Colonic mucosa (tissue), 4 donors: ENCODE data around the gene GALR3. TPM values are rescaled to one million over a fixed set of nuclear protein-coding genes. Genes with fewer than 3 reads are reported as not detected.
A peak's percentile ranks its signal among the peaks of the same experiment; 100 is the strongest.
"Not testable (repeated sequence)": the region's sequence is repeated elsewhere in the genome, so short reads cannot be mapped to it uniquely, and the experiment has no call there.

Experiments
- DNase-seq: peaks from one replicate; pipeline ENCODE4 v3.0.0-alpha.2; 2020
- H3K27ac ChIP-seq: fragments of 200-600 bp; one replicate; pipeline ENCODE4 v1.8.0; 2021
- H3K27me3 ChIP-seq: fragments of 200-600 bp; one replicate; pipeline ENCODE4 v1.8.0; 2021
- H3K36me3 ChIP-seq: fragments of 200-600 bp; one replicate; pipeline ENCODE4 v1.8.0; 2021
- H3K4me1 ChIP-seq: fragments of 200-600 bp; one replicate; pipeline ENCODE4 v1.8.0; 2021; ENCODE audit warnings: mild to moderate bottlenecking
- H3K4me3 ChIP-seq: fragments of 200-600 bp; one replicate; pipeline ENCODE4 v1.8.0; 2021
- H3K9ac ChIP-seq, 2 donors: one replicate each; pipeline ENCODE4 v1.7.0; 2013; ENCODE audit warnings: control low read depth in 2 of 2, low read depth in 2 of 2, low read length in 2 of 2
- H3K9me3 ChIP-seq: fragments of 200-600 bp; one replicate; pipeline ENCODE4 v1.8.0; 2021
- intact Hi-C: fragments of 100-400 bp; cut with DNase I; formaldehyde crosslinking; loops from one replicate; pipeline ENCODE4 v1.14.1; 2022
- total RNA-seq, 2 donors: library from RNA; stranded (reverse); fragmentation: NEBNext Ultra II Directional in 1 of 2; extraction: Animal tissue kit (Norgen Biotek cat#: 25700) in 1 of 2; gene quantifications; one replicate each; pipeline ENCODE4 v1.2.1, GENCODE V29; 2021
- TF ChIP-seq, protein P1 (sequence below): fragments of 200-600 bp; IDR thresholded peaks from one replicate; pipeline ENCODE4 v1.8.0; 2022; ENCODE audit warnings: antibody characterized with exemption, mild to moderate bottlenecking
- donor health status: healthy.
- donor health status: DM: no; HTN: no; CAD: no.
- donor health status: DM: no; HTN: no; CAD: no.

GALR3 gene
- total RNA-seq, 2 donors from 2014 or later, result 0.74 TPM; not detected in 1

DNA sequence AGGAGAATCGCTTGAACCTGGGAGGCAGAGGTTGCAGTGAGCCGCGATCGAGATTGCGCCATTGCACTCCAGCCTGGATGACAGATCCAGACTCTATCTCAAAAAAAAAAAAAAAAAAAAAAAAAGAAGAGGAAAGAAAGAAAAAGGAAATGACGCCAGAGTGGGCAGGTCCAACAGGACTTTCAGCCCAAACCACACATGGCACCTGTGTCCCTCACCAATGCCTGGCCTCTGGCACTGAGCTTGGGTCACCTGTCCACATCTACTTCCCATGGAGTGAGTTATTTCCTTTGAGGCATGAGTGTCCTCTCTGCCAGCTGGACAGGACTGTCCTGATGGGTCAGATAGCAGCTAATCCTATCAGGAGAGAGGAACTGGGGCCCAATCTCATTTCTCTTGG lies 30.7 kb upstream of the GALR3 start:
- H3K36me3 ChIP-seq, result no peaks in the 10 kb centered on the region
- intact Hi-C loops, result loop anchor here (10.0 kb wide), 2 partner anchors 108 to 148 kb away; partner anchors contain the start of gene NOL12
- H3K27ac ChIP-seq, result no peak overlapping the region
- H3K4me1 ChIP-seq, result peaks cover 3% of the 10 kb centered on the region
- H3K9me3 ChIP-seq, result no peaks in the 10 kb centered on the region
- DNase-seq, result no peak
- no peaks in the 10 kb centered on the region for H3K27me3 ChIP-seq
- H3K4me3 ChIP-seq, result no peak overlapping the region
- TF ChIP-seq, protein P1, sequence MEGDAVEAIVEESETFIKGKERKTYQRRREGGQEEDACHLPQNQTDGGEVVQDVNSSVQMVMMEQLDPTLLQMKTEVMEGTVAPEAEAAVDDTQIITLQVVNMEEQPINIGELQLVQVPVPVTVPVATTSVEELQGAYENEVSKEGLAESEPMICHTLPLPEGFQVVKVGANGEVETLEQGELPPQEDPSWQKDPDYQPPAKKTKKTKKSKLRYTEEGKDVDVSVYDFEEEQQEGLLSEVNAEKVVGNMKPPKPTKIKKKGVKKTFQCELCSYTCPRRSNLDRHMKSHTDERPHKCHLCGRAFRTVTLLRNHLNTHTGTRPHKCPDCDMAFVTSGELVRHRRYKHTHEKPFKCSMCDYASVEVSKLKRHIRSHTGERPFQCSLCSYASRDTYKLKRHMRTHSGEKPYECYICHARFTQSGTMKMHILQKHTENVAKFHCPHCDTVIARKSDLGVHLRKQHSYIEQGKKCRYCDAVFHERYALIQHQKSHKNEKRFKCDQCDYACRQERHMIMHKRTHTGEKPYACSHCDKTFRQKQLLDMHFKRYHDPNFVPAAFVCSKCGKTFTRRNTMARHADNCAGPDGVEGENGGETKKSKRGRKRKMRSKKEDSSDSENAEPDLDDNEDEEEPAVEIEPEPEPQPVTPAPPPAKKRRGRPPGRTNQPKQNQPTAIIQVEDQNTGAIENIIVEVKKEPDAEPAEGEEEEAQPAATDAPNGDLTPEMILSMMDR, result no peak
- H3K9ac ChIP-seq, result no peak overlapping the region

DNA sequence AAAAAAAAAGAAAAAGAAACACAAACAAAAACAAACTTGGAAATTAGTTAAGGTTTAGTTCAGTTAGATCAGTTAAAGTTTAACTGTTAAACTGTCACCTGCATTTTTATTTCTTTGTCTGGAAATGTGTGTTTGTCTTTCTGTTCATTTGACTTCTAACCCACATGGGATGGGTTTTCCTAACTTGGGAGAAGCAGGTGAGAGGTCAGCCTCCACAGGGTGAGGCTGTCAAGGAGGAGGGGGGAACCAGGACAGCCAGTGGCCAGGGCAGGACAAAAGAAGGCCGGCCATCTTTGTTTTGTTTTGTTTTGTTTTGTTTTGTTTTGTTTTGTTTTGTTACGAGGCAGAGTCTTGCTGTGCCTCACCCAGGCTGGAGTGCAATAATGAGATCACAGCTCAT lies 28.8 kb upstream of the GALR3 start:
- Histone ChIP-seq H3K4me3 (no peak overlapping the region), H3K27ac (no peak overlapping the region), H3K36me3 (no peaks in the 10 kb centered on the region), H3K27me3 (no peaks in the 10 kb centered on the region), H3K4me1 (peaks cover 3% of the 10 kb centered on the region), H3K9me3 (no peaks in the 10 kb centered on the region), H3K9ac (no peak overlapping the region)
- DNase-seq, result no peak
- TF ChIP-seq, protein P1, result no peak
- intact Hi-C loops, result loop anchor here (10.0 kb wide), 2 partner anchors 110 to 150 kb away; partner anchors contain the start of gene NOL12

DNA sequence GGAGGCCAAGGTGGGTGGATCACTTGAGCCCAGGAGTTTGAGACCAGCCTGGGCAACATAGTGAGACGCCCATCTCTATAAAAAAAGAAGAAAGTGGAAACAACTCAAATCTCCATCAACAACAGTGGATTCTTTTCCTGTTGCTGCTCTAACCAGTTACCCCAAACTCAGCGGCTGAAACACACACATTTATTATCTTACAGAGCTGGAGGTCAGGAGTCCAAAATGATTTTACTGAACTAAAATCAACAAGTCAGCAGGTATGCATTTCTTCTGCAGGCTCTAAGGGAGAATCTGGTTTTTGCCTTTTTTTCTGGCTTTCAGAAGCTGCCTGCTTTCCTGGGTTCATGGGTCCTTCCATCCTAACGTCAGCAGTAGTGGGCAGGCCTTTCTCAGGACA lies 27.1 kb upstream of the GALR3 start:
- Histone ChIP-seq H3K4me3 (no peak overlapping the region), H3K36me3 (no peaks in the 10 kb centered on the region), H3K9me3 (no peaks in the 10 kb centered on the region), H3K9ac (peak overlapping the region in 1 of 2 donors; percentile 74), H3K27ac (peak overlapping the region; percentile 45), H3K4me1 (peaks cover 3% of the 10 kb centered on the region), H3K27me3 (no peaks in the 10 kb centered on the region)
- no peak for DNase-seq
- TF ChIP-seq, protein P1, result no peak
- intact Hi-C loops, result loop anchor here (10.0 kb wide), 2 partner anchors 111 to 151 kb away; partner anchors contain the start of gene NOL12

DNA sequence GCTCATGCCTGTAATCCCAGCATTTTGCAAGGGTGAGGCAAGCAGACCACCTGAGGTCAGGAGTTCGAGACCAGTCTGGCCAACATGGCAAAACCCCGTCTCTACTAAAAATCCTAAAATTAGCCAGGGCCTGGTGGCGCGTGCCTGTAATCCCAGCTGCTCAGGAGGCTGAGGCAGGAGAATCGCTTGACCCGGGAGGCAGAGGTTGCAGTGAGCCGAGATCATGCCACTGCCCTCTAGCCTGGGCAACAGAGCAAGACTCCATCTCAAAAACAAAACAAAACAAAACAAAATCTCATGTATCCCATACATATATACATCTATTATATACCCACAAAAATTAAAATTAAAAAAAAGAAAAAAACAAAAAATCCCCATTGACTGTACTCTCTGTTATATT lies 25.9 kb upstream of the GALR3 start:
- DNase-seq, H3K9me3 ChIP-seq: not testable (repeated sequence)

DNA sequence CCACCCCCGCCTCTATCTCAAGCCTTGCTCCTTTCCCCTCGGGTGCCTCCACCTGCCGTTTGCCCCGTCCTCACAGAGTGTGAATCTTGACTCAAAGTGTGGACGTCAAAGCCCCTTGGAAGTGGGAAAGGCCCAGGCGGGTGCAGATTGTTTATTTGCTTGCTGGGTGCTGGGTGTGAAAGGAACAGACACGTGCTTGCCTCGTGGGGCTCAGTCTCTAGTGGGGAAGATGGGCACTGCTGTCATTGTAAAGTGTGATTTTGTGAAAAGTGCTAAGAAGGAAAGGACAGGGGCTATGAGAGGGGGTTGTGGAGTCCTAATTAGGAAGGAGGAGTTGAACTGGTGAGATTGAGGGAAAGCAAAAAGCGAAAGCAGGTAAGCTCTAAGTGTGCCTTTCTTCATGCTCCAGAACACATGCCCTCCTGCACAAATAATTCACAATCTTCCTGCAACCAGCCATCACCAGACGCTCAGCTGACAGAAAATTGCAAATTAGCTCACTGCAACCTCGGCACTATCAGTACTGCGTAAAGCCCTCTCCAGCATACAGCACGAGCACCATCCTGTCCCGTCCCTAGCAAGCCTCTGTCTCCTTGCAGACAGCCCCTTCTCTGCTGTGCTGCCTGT lies 25.2 kb upstream of the GALR3 start:
- DNase-seq, result no peak
- Histone ChIP-seq H3K4me1 (peaks cover 3% of the 10 kb centered on the region), H3K36me3 (no peaks in the 10 kb centered on the region), H3K9ac (no peak overlapping the region), H3K9me3 (no peaks in the 10 kb centered on the region), H3K27ac (no peak overlapping the region), H3K27me3 (no peaks in the 10 kb centered on the region), H3K4me3 (no peak overlapping the region)
- intact Hi-C loops, result loop anchor here (10.0 kb wide), 2 partner anchors 113 to 153 kb away; partner anchors contain the start of gene NOL12
- TF ChIP-seq, protein P1, result no peak

More for the DNA sequence above, 25.9 kb upstream of the GALR3 start:
- H3K36me3 ChIP-seq, H3K9ac ChIP-seq, H3K4me1 ChIP-seq, H3K27me3 ChIP-seq, H3K27ac ChIP-seq, H3K4me3 ChIP-seq: not testable (repeated sequence)
- intact Hi-C loops, result loop anchor here (10.0 kb wide), 2 partner anchors 112 to 152 kb away; partner anchors contain the start of gene NOL12

DNA sequence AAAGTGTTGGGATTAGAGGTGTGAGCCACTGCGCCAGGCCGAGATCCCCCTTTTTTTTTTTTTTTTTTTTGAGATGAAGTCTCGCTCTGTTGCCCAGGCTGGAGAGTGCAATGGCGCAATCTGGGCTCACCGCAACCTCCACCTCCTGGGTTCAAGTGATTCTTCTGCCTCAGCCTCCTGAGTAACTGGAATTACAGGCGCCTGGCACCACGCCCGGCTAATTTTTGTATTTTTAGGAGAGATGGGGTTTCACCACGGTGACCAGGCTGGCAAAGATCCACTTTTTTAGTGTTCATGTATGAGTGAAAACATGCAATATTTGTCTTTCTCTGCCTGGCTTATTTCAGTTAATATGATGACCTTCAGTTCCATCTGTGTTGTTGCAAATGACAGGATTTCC lies 23.2 kb upstream of the GALR3 start:
- DNase-seq, result not testable (repeated sequence)

More for the DNA sequence above, 23.2 kb upstream of the GALR3 start:
- not testable (repeated sequence) for H3K9ac ChIP-seq, H3K27me3 ChIP-seq, H3K9me3 ChIP-seq, H3K4me1 ChIP-seq, H3K27ac ChIP-seq, H3K36me3 ChIP-seq, H3K4me3 ChIP-seq
- intact Hi-C loops, result loop anchor here (10.0 kb wide), 2 partner anchors 115 to 155 kb away; partner anchors contain the start of gene NOL12
